HG02610 (cell line): Measurements from ENCODE around the gene SLC5A10.

Source experiments
- ATAC-seq: cut with Tn5 transposase; IDR thresholded peaks from one replicate; pipeline ENCODE4 v1.9.1; 2021; ENCODE audit warnings: mild to moderate bottlenecking, moderate library complexity; ENCODE audit not compliant: unreplicated experiment

SLC5A10 gene

DNA sequence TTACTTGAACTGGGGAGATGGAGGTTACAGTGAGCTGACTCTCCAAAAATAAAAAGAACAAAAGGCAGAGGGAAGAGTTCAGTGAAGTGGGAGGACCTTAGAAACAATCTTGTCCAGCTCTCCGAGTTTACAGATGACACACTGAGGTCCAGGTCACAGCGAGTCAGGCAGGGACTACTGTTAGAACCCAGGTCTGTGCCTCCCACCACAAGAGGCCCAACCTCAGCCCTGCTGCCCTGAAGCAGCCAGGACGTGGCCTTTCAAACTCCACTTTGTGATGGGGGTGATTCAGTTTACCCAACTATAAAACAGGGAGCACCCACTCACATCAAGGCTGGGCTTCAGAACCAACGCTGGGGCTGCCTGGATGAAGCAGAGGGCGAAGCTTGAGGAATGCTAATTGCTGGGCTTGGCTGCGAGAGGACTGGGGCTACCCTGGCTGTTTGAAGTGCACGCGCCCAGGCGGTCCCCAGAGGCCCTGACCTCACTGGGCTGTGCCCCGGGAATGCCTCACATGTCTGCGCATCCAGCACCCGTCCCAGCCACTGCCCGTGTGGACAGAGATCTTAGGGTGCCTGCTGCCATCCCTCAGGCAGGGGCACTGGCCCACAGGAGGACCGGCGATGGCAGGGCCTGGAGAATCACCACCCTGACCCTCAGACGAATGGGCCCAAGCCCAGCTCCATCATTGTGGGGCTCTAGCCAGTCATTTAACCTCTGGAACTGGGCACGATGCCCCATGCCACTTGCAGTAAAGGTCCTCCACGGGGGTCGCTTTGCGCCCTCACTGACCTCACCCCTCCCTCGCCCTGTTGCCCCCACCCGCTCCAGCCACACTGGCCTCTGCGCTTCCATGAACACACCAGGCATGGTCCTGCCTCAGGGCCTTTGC lies 11.4 kb downstream of the SLC5A10 start:
- ATAC-seq, result no peak

DNA sequence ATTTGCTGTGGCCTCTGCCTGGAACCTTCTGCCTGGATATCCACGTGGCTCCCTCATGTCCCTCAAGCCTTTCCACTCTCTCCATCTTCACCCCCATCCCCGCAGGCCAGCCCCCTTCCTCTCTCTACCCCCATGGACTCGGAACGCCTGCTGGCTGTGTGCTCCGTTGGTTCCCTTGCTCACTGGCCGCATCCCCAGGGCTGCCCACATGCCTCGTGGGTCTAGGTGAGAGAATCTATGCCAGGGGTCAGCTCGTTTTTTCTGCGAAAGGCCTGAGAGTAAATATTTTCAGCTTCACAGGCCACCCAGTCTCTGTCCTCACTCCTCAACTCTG lies 12.0 kb downstream of the SLC5A10 start:
- no peak for ATAC-seq

DNA sequence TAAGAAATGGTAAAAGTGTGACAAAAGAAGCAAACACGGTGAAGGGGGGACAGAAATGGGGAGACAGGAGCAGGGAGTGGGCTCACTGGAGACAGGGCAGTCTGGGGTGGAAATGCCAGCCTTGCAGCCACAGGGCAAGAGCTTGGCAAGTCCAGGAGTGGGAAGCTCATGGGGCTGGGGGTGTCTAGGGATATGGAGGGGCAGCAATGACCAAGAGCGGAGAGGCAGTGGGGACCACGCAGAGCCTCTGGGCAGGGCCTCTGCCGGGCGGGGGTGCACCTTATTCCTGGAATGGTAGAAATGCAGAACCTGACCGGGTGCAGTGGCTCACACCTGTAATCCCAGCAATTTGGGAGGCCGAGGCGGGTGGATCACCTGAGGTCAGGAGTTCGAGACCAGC lies 12.6 kb downstream of the SLC5A10 start:
- no peak for ATAC-seq

DNA sequence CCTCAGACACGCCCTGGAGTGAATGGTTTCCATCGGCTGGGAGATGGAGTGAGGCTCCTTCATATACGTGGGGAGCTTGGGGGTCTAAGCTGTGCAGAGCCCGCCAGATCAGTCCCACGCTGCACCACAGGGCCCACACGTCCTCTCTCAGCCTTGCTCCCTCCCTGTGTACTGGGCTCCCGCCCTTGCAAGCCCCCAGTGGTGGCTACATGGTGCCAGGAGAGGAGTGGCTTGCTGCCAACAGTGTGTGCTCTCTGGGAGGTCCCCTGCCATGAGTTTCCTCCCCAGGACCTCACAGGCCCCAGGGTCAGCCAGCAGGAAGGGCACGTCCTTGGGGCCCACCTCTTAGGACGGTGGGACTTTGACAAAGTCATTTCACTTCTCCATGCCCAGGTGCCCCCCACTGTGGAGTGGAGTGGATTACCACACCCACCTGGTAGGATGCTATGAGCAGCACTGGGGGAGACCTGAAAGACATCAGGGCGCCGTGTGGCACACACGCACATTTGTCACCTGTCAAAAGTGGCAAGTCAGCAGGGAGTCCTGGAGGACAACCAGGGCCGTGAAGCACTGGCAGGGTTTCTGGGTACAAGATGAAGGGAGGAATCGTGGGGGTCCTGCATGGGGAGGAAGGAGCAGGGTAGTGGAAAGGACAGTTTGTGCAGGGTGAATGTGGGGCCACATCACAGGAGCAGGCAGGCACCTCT lies 13.7 kb downstream of the SLC5A10 start:
- ATAC-seq, result no peak

DNA sequence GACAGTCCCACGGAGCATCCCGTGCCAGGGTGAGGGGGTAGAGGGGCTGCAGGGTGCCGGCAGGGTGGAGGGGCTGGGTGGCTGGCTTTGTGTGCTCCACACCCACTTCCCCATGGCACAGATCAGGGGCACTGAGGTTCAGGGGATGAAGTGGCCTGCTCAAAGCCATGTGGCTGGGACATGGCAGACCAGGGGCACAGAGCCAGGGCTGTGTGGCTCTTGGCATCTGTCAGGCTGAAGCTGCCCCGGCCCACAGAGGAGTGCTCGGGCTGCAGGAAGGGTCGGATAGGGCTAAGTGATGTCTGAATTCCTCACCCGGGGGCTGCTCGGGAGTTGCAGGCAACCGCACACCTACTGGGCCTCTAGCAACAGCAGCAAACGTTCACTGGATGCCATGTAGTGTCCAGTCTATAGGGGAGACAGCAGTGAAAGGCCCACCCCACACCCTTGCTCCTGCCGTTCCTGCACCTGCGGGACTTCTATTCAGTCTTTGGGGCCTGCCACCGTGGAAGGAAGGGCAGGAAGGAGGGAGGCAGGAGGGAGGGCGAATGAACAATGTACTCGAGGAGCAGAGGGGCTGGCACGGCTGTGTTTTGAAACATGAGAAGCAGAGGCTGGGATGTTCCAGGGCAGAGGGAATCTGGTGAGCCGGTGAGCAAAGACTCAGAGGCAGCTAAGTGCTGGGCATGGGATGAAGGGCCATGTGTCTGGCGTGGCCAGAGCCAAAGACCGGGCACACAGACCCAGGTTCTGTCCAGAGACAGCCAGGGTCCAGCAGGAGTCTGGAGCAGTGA lies 15.1 kb downstream of the SLC5A10 start:
- no peak for ATAC-seq

DNA sequence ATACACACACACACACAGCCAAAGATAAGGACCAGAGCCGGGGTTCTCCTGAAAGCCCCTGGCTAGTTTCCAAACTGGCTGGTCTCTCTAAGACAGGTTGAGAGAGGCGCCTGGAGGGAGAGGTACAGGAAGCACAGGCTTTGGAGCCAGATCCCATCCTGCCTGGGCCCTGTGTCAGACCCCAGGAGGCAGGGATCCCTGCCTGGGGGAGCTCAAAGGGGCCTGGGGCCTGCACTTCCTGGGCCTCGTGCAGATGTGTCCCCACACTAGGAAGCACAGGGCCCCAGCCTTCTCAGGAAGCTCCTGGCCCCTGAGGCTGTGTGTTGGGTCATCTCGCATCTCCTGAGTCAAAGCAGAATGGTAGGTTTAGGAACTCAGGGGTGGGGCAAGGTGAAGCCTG lies 16.0 kb downstream of the SLC5A10 start:
- ATAC-seq, result no peak

DNA sequence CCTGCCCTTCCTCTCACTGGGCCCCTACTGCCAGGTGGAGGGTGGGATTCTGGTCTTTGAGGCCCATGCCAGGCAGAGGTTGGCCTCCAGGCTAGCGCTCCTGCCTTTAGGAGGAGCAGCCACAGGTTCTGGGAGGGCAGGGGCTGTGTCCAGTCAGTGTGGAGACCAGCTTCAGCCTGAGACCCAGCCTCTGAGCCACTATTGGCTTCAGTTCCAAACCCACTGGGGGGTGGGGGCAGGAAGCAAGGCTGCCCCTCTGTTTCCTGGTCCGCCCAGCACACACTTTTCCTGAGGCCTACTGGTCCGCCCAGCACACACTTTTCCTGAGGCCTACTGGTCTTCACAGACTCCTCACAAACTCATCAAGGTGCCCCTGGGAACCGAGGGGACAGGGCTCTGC lies 16.4 kb downstream of the SLC5A10 start:
- no peak for ATAC-seq

DNA sequence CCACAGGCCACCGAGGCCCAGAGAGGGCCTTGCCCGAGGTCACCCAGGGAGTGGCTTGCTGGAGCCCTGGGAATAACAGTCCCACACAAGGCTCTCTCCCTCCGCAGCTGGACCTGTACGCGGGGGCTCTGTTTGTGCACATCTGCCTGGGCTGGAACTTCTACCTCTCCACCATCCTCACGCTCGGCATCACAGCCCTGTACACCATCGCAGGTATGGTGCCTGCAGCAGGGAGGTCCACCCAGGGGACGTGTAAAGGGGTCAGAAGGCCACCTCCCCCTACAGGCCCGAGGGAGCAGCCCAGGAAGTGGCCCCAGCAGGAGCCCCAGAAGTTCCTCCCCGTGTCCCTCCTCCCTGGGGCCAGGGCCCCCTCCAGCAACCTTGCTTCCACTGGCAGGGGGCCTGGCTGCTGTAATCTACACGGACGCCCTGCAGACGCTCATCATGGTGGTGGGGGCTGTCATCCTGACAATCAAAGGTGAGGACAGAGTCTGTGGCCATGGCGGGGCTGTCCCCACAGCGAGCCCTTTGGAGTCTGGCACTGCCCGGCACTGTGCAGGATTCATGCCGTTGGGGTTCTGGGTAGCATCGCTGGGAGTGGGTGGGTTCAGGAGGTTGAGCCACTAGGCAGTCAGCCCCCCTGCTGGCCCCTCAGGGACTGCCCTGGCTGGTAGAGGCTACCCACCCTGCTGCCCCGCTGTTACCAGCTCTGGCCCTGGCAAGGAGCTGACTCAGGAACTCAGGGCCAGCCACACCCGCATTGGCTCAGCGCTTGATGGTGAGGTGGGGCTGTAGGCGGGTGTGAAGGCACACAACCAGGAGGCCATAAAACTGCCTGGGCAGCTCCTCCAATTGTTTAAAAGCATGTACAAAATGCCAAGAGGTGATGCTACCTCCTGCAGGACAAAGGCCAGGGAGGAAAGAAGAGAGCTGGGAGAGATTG lies 17.3 kb downstream of the SLC5A10 start:
- ATAC-seq, result no peak

DNA sequence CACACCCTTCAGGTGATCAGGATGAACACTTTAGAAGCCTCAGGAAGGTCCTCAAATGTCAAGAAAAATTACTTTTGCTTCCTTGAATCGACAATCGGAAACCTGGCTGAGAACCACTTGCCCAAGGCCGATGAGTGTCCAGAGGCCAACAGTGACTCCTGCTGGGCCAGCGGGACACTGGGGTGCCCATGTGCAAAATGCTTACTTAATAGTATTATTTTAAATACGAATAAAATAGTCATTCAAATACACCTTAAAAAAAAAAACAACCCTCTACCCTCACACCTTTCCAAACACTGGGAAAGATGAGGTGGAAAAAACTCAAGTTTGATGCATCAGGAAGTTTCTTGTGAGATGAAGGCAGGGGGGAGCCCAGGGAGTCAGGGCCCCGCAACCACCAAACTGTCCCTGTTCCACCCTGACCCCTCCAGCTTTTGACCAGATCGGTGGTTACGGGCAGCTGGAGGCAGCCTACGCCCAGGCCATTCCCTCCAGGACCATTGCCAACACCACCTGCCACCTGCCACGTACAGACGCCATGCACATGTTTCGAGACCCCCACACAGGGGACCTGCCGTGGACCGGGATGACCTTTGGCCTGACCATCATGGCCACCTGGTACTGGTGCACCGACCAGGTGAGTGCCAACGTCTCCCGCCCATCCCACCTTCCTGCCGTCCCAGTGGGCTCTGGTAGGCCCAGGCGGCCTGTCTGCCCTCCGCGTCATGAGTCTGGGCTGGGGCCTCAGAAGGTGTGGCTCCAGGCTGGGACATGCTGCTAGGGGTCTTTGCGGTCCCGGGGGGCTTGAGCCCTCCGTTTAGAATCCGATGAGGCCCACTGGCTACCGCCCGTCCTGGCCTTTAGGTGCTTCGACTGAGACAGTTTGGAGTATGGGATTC lies 18.9 kb downstream of the SLC5A10 start:
- ATAC-seq, result no peak

DNA sequence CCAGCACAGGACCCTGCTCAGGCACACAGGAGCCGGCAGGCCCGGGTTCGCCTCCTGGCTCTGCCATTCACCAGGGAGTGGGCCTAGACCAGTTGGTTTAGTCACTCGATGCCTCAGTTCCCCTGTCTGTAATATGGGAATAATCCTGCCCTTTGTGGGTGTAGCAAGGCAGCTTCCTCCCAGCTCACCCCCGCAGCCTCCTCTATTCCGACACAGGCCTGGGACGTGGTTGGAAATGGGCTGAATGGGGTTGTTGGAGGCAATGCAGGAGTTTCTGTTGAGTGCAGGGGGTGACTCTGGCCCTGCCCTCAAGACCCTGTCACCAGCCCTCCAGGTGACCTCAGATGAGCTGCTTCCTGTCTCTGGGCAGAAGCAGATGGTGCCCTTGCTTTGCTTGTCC lies 19.8 kb downstream of the SLC5A10 start:
- no peak for ATAC-seq

DNA sequence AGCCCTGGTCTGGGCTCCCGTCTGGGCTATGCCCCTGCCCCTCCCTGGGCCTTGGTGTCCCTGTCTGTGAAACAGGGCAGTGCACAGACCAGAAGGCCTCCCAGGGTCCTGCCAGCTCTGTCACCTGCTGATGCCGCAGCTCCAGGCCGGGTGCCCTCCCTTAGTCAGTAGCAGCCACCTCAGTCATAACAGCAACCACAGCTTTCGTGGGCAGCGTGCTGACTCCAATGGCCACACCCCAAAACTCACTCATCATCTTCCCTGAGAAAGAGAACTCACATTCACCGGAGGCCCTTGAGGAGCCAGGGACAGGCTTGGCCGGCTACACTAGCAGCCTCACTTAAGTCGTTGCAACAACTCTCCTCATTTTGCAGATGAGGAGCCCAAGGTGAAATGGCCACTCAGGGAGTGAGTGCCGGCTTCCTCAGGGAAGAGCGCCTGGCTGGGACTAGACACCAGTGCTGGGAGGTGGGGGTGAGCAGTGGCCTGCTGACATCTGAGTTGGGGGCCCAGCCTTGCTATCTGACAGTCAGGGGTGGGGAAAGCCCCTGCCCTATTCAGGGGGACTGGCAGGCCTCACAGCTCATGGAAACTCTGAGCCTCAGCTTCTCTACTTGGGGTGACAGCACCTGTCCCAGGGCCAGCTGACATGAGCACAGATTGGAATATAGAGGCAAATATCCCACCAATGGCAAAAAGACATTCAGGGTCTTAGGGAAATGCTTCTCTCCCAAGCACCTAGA lies 22.6 kb downstream of the SLC5A10 start:
- ATAC-seq, result no peak

DNA sequence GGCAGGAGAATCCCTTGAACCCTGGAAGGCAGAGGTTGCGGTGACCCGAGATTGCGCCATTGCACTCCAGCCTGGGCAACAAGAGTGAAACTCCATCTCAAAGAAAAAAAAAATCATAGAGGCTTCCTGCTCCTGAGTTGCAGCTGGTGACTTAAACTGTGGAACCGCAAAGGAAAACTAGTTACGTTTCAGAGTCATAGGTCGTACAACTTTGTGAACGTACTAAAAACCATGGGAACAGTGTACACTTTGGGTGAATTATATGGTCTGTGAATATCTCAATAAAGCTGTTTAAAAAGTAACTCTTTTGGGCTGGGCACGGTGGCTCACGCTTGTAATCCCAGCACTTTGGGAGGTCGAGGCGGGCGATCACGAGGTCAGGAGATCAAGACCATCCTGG lies 23.6 kb downstream of the SLC5A10 start:
- no peak for ATAC-seq

DNA sequence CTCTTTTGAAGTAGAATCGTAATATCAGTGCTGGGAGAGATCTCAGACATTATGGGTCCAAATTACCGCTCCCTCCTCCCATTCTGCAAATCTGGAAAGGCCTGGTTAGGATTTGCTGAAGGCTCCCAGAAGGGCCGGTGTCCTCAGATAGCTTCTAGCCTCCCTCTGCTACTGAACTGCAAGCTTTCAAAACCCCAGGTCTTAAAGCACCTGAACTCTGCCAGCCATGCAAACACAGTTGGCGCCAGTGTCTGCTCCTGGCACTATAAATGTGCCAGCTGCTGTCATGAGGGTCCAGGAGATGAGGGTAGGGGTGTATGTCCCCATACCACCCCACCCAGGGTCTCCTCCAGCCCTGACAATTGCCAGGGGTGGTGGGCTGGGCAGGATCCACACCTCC lies 24.2 kb downstream of the SLC5A10 start:
- no peak for ATAC-seq

DNA sequence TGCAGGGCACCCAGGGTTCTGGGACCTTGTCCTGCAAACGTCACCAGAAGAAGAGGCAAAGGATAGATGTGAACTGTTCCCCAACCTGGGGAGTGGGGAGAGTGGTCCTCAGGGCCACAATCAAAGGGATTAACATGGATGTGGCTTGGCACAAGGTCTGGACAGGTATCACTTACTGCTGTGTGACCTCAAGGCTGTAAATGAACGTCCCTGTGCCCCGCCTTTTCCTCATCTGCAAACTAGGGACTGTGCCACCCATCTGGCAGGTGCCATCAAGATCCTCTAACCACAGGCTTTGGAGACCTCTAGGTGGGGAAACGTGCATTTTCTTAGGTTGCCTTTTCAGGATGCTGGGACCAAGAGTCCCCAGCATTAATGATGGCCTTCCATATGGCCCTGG lies 25.1 kb downstream of the SLC5A10 start:
- ATAC-seq, result no peak

DNA sequence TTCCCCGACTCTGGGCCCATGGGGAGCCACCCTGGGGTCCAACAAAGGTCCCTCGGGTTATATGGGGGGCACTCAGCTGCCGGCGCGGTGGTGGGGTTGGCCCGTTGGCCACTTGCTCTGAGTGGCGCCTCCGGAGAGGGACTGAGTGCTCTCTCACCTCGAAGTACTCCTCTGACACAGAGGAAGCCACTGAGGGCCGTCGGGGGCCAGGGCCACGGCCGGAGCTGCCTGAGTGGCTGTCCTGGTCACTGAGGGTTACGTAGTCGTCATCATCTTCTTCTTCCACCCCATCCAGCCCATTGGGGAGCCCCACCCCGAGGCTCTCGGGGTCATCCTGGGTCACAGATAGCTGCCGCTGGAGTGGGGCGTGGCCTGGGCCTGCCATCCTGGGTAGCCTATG lies 25.7 kb downstream of the SLC5A10 start:
- no peak for ATAC-seq

DNA sequence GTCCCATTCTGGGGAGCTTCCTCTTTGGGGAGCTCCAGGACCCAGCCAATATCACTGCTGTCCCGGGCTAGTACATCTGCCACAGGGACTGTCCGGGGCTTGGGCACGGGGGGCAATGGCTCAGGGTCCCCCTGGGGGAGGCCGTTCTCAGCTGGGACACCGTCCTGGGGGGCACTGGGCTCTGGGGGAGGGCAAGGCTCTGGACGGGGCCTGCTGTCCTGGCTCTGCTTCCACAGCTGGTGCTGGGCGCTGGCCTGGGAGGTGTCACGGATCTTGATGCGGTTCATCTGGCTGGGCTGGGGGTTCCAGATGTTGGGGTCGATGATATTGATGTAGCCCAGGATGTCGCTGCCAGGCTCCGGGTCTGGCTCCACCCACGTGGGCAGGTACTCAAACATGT lies 26.1 kb downstream of the SLC5A10 start:
- ATAC-seq, result no peak

DNA sequence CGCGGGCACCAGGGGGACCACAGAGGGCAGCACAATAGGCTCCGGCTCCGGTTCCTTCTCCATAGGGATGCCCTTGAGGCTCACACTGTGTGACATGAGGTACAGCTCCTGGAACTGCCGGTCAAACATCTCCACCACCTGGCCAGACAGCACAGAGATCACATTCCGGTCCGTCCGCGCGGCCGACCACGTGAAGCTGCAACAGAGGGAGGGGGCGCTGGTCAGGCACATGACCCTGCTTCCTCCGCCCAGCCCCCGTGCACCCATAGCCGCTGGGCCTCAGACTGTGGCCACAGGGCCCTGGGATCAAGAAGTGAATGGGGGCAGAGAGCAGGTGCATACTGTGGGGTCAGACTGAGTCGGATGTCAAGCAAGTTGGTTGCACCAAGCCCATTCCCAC lies 26.7 kb downstream of the SLC5A10 start:
- ATAC-seq, result no peak

DNA sequence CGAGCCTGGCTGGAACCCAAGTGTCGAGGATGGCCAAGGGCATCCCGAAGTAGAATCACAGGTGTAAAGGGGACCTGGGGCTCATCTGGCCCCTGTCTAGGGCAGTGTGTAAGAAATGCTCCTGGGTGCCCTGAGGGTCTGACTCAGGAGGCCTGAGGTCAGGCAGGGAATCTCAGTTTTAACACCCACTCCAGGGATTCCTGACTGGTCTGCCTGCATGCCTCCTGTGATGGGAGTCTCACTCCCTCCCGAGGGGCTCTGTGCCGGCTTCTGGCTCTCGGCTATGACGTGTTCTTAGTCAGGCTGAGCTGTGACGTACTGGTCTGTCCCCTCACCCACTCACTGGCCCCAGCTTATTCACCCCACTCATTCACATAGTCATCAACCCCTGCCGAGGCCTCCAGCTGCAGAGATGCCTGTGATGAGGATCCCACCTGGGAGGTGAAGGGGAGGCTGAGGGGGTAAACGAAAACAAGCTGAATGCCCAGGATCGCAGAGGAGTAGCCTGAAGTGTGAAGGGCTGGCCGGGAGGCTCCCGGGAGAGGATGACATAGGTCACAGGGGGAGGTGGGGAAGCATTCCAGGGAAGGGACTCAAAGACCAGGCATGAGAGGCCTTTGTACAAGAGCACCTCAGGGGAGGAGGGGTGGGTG lies 28.8 kb downstream of the SLC5A10 start:
- no peak for ATAC-seq

DNA sequence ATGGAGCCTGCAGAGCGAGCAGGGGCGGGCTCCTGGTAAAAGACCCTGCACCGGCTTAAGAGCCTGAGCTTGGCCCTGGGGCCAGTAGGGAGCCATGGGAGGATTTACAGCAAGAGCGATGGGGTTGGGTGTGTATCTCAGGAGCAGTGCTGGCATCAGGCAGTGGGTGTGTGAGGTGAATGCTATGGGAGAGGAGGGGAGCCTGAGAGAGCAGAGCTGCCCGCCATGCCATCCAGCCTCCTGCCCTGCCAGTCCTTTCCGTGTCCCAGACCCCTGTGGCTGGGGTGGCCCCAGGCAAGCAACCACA lies 29.3 kb downstream of the SLC5A10 start:
- ATAC-seq, result no peak
